ENCODE measurements around the gene TMEM218.

TMEM218 gene

DNA sequence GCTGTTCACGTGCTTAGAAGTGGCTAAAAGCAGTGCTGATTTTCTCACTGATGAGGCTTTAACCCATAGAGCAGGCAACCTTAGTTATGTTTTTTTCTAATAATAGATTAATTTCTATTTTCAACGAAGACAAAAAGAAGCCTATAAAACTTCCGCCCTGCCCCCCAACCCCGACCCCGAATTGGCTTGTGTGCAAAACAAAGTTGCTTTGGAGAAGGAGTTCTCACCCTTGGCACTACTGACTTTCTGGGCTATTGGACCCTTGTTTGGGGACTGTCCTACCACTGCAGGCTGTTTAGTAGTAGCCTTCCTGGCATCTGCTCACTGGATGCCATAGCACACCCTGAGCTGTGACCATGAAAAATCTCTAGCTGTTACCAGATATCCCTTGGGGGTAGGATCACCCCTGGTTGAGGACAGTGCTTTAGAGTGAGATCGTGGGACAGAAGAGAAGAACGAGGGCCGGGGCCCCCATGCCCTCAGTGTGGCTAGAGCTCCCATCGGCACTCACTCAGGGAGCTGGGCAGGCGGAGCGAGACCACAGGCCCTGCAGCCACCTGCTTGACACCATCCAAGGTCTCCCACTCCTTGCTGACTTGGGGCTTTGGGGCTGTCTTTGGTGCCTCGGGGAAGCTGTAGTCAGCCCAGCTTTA is 31.4 kb downstream of the TMEM218 start:
- in situ Hi-C loops (cut with MboI; ENCODE audit: low pct_unique_long_range_greater_than_20kb, low sequenced_read_pairs): no loop called here
- DNase-seq: no peak

DNA sequence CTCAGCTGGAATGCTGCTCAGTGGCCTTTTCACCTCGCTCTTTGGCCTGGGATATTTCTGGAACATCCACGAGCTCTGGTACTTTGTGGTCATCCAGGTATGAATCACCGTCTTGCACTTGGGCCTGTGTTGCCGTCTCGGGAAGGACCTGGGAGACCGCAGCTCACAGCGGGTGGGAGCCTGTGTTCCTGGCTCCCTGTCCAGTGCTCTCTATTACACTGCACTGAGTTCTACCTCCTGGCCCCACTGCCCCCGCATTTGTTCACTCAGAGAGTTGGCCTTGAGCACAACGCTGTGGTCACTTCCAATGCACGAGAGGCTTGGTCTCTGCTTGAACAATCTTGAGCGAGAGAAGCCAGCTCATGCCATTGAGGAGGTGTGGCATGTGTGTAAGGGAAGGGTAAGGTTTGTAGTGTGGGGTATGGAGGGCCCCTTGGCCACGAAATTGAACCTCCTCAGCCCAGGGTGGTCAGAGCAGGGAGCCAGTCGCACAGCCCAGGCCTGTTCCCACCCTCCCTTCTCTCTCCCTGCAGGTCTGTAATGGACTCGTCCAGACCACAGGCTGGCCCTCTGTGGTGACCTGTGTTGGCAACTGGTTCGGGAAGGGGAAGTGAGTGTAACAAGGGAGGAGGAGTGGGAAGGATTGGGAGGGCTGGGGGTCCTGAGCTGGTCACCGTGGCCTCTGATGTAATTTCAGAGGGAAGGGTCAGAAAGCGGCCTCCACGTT is 32.1 kb downstream of the TMEM218 start:
- no peak for DNase-seq
- in situ Hi-C loops (cut with MboI; ENCODE audit: low pct_unique_long_range_greater_than_20kb, low sequenced_read_pairs): no loop called here

DNA sequence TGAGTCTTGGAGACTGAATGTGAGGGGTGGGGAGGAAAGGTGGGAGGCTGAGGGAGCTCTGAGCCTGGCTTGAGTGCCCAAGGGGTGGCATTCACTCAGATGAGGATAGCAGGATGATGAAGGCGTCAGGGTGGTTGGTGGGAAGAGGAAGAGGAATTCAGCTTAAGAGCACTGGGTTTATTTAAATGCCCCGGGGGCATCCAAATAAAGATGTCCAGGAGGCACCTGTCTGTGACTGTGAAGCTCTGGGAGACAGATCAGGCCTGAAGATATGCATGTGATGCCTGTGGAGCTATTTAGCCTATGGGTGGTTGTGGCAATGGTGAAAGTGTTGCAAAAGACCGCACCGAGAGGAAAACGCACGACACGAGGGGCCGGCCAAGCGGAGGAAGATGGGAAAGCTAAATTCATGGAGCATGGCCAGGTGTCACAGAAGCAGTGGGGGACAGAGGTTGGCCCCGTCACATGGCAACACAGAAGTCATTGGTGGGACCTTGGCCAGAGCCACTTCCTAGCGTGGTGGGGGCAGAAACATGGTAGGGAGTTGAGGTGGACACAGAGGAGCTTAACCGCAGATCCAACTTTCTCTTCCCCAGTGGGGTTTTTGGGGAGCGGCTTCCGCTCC is 32.8 kb downstream of the TMEM218 start:
- no peak for DNase-seq

DNA sequence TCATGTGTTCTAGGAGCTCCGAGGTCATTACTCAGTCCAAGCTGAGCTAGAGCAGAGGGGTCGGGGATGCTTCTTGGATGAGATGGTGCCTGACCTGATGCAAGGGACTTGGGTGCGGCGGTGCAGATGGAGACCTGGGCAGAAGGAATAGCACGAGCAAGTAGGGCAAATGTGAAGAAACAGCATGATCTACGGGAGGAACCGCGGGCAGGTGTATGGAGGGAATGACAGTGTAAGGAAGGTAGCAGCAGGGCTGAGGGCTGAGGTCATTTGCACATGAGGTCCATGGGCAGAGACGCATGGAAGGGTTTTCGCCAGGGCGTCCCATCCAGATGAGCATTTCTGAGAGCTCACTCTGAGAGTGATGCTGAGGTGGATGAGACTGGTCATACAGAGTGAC is 33.4 kb downstream of the TMEM218 start:
- in situ Hi-C loops (cut with MboI; ENCODE audit: low pct_unique_long_range_greater_than_20kb, low sequenced_read_pairs): no loop called here
- DNase-seq: no peak

More for the DNA sequence above, 32.8 kb downstream of the TMEM218 start:
- in situ Hi-C loops (cut with MboI; ENCODE audit: low pct_unique_long_range_greater_than_20kb, low sequenced_read_pairs): no loop called here

DNA sequence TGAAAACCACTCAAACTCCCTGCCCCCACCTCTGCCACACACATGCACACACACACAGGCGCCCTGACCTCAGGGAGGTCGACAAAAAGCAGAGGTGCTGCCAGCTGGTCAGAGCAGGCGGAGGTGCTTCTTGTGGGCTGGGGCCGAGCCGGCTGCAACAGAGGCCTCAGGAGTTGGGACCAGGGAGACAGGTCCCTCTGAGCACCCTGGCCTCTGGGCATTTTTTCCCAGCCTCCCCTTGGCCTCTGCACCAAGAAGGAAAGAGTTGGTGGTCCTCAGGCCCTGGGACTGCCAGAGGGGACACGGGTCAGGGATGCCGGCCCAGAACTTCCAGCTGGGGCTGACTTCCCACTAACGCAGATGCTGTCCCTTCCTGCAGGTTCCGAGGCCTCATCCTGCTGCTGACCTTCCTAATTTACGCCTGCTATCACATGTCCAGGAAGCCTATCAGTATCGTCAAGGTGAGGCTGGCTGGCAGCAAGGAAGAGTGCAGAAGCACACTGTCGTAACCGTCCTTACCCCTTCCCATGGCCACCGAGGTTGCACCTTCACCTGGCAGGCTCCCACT is 35.0 kb downstream of the TMEM218 start:
- in situ Hi-C loops (cut with MboI; ENCODE audit: low pct_unique_long_range_greater_than_20kb, low sequenced_read_pairs): no loop called here
- DNase-seq: no peak

DNA sequence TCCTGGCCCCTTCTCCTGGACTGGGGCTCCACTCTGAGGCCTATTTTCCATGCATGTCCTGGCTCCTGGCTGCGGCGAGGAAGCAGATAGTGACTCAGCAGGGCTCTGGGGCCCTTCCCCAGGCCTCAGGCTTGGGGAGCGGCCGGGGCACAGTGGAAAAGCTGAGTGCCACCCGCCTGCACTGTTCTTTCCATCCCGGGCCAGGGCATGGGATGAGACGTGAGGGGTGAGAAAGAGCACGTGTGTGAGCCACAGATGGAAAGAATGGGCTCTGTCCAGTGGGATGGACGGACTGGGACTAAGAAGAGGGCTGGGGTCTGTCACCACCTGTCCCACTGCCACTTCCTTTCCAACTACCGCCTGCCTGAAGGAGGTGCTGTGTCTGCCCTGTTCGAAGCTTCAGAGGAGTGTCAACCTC is 35.5 kb downstream of the TMEM218 start:
- in situ Hi-C loops (cut with MboI; ENCODE audit: low pct_unique_long_range_greater_than_20kb, low sequenced_read_pairs): no loop called here
- DNase-seq: no peak

DNA sequence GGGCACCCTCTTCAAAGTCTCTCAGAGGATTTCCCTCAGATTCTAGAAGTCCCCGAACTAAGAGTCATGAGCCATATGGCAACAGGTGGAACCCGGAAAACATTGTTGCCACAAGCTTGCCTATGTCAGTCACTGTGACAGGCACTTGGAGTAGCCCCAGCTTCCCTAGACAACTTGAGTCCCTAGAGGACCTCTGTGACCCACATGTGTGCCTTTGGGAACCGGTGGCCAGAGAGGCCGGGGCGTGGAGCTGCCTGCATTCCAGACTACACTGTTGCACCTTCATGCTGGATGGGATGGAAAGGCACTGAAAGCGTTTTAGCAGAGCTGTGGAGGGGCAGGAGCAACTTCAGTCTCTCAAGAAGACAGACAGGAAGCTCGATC is 36.2 kb downstream of the TMEM218 start:
- DNase-seq: no peak
- in situ Hi-C loops (cut with MboI; ENCODE audit: low pct_unique_long_range_greater_than_20kb, low sequenced_read_pairs): no loop called here

DNA sequence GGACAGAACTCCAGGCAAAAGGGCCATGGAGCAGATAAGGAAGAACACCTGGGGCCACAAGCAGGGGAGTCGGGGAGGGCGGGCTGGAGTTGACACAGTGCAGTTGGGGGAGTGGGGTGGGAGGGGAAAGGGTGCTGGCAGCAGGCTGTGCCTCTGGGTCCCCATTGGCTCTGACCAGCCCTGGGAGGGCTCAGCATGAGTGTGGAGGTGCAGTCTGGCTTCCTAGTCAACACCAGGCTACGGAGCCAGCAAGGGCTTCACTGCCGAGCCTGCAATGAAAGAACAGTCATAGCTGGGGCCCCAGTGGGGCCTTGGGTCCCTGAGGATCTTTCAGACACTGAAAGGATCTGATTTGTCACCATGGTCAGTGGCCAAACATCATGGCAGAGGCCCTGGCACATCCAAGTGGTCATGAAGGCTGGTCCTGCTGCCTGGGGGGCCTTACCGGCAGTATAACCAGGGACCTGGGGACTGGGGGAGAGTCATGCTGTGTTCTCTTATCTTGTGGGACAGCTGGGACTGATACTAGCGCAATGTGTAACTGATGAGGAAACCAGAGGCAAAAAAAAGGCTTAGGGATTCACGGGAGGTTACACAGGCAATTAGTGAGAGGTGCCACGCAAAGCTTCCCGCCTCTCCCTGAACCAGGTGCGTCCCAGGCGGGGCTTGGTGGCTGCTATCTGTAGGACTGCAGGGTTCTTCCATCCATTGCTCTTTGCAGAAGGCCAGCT is 36.8 kb downstream of the TMEM218 start:
- in situ Hi-C loops (cut with MboI; ENCODE audit: low pct_unique_long_range_greater_than_20kb, low sequenced_read_pairs): no loop called here
- DNase-seq: no peak

DNA sequence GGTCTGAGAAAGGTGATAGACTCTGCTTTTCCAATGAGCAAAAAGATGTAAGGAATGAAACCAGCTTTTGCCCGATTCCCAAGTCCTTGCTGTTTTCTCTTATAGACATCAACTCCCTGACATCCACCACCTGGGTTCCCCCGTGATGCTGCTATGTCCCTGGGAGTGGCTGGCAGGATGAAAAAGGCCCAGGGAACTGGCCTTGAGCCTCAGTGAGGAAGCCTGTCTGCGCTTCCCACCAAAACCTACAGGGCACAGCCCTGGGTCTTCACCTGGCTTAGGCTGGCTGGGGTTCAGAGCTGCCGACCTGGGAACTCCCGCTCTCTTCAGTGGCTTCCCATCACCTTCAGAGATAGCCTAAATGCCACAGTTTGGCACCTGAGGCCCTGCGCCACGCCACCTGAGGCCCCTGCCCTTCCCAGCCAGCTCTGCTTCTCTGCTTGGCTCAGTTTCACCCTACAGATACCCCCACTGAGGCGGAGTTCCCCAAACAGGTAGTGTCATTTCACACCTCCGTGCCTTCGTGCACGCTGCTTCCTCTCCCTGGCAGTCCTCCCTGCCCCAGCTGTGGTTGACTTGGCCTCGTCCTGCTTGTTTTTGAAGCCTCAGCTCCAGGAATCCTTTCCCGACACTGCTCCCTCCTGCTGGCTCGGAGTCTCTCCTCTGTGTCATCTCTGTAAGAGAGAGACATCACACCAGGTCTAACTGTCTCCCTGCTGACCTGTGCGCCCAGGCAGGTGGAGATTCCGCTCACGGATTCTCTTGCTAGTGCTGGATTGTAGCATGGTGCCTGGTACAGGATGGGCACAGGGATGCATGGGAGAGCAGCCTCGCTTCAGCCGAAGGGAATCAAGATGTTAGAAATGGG is 37.6 kb downstream of the TMEM218 start:
- DNase-seq: no peak
- in situ Hi-C loops (cut with MboI; ENCODE audit: low pct_unique_long_range_greater_than_20kb, low sequenced_read_pairs): no loop called here

DNA sequence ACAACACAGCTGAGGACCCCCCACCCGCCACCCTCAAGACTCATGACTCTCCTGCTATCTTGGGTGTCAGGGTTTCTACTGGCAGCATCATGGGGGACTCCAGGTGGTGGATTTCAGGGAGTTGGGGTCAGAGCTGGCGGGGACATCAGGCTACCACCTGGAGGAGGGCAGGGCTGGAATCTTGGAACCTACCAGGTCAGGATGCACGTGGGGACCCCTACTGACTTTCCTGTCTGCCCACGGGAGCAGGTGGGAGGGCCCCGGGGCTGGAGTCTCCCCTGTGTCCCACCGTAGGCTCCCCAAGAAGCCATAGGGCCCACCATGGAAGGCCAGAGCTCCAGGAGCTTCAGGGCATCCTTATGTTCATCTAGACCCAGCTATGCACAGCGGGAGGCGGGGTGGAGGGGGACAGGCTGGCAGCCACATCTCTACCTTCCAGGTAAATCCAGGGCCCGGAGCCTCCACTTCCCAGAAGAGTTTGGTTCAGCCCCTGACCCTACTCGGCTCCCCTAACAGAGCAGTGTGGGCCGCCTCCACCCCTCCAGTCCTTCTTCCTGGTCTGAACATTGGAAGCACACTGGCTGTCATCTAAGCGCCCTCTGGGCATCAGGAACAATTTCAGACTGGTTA is 38.4 kb downstream of the TMEM218 start:
- in situ Hi-C loops (cut with MboI; ENCODE audit: low pct_unique_long_range_greater_than_20kb, low sequenced_read_pairs): no loop called here
- no peak for DNase-seq

DNA sequence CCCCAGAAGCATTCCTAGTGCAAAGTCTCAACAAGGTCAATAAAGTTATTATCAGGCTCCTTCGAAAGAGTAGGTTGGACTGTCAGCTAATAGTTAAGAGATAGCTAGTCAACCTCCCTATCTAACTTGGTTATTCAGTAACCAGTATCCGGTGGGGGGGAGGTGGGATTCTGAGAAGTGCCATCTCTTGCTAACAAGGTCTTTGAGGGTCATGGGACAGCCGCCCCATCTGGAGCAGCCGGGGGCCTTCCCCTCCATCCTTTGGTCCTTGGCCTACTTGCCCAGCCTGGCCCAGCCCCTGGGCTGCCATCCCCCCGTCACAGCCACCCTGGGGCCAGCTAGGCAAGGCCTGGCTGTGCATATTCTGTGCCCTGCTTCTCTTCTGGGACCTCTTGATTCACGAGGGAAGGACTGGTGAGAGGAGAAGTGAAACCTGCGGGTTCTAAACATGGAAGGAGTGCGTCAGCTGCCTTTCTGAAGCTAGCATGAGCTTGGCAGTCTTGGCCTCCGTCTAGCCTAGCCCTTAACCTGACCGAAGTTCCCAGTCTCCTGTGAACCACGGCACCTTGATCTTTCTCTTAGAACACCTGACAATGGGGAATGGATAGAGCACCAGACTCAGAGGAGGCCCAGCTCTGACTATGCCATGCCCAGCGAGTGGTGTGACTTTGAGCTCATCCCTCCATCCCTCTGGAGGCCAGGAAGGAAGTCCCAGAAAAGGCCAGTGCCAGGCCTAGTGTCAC is 39.0 kb downstream of the TMEM218 start:
- no peak for DNase-seq

DNA sequence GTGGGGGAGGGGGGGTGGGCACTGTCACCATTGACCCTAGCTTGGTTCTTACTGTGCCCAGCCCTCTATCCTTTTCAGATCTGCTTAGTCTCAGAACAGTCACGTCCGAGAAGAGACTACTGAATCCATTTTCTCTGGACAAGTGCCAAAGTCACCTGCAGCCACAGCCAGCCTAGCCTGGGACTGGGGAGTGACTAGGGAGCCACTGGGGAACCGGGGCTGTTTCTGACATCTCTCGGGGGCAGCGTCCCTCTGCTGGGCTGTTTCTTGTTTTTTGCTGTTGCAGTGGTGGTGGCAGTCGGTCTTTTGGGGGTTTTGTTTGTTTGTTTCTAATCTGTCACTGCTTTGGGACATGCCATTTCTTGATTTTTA is 39.6 kb downstream of the TMEM218 start:
- DNase-seq: no peak
- in situ Hi-C loops (cut with MboI; ENCODE audit: low pct_unique_long_range_greater_than_20kb, low sequenced_read_pairs): no loop called here

More for the DNA sequence above, 39.0 kb downstream of the TMEM218 start:
- in situ Hi-C loops (cut with MboI; ENCODE audit: low pct_unique_long_range_greater_than_20kb, low sequenced_read_pairs): no loop called here

DNA sequence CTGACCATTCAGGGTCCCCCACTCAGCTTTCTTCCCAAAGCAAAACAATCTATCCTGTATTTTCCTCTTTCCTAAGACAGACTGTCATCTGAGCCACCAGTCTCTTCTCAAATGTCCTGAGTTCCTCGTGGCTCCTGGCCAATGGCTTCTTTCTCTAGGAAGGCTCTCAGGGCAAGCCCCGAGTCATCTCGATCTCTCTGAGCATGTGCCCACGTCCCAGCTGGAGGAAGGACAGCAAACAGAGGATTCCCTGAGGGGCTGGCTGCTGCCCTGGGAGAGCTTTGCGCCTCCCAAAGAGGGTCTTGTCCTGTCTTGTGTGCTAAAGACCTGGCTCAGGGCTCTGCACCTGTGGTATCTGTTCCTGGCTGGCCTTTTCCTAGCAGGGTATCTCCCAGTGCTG is 40.0 kb downstream of the TMEM218 start:
- in situ Hi-C loops (cut with MboI; ENCODE audit: low pct_unique_long_range_greater_than_20kb, low sequenced_read_pairs): no loop called here
- peak; percentile 14 for DNase-seq

DNA sequence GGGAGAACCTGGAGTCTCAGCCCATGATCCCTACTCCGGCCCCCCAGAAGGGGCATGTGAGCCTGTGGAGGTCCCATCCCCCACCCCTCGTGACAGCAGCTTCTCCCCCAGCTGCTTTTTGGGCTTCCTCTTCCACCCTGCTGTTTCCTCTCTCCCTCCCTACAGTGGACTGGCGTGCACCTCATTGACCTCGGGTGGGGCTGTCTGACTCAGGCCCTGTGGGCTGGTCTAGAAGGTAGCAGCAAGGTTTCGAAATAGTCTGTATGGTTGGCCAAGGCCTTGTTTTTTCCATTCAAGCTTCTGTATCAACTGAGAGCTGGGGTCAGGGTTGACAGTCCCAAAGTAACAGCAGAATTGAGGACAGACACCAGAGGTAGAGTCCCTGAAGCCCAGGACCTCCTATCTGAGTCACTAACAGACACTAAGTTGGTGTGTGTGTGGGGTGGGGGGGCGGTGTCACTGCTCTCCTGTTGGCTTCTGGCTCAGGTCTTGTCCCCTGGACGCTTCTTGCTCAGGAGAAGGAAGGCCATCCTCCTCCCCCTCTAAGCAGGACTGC is 40.6 kb downstream of the TMEM218 start:
- DNase-seq: peak; percentile 92
- in situ Hi-C loops (cut with MboI; ENCODE audit: low pct_unique_long_range_greater_than_20kb, low sequenced_read_pairs): no loop called here

DNA sequence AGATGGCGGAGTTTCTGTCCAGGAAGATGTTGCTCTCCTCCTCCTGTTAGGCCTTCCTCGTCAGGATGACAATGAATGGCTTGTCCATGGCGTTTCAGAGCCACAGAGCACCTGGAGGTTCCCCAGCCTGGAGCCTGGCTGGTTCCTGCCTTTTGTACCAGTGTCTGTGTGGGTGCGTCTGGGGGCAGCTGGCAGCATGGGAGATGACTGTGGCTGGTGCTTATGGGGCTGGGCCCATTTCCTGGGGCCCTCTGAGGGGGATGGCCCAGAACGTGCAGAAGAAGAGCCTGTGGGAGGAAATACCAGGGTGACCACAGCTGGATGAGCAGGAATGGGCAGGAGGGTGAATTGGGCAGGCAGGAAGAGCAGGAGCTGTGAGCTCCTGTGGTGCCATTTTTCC is 41.6 kb downstream of the TMEM218 start:
- in situ Hi-C loops (cut with MboI; ENCODE audit: low pct_unique_long_range_greater_than_20kb, low sequenced_read_pairs): no loop called here
- peak; percentile 22 for DNase-seq

DNA sequence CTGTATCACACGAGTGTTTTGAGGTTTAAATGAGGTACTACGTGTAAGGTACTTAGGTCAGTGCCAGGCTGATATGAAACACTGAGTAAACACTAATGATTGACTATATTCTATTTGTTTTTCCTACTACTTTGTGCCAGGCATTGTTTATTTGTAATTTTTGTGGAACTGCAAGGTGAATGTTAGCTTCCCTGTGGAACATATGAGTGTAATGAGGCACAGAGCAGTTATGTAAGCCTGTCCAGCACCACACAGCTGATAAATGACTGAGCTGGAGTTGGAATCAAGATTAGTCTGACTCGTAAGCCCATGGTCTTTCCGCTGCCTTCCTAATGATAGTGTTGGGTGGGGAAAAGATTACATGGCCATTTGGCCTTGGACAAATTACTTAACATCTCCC is 42.4 kb downstream of the TMEM218 start:
- no peak for DNase-seq
- in situ Hi-C loops (cut with MboI; ENCODE audit: low pct_unique_long_range_greater_than_20kb, low sequenced_read_pairs): no loop called here

DNA sequence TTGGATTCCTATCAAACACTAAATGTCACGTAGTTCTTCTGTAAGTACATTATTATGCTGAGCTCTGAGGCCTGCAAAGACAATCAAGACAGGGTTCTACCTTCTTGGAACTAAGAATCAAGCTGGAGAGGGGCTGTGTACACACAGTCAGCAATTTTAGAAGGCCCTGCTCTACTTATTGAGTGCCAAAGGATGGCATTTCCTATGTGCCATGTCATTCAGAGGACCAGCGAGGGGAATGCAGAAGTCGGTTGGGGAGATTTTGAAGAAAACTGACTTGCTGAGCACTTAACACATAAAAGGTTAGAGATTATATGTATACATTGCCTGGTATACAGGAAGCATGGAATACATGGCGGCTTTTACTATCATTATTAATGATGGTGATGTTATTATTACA is 43.1 kb downstream of the TMEM218 start:
- in situ Hi-C loops (cut with MboI; ENCODE audit: low pct_unique_long_range_greater_than_20kb, low sequenced_read_pairs): no loop called here
- no peak for DNase-seq
